HG03280 (cell line): ENCODE measurements around the gene SULT2A1.
"Not testable (repeated sequence)": the region's sequence is repeated elsewhere in the genome, so short reads cannot be mapped to it uniquely, and the experiment has no call there.

ENCODE experiments used
- ATAC-seq: cut with Tn5 transposase; IDR thresholded peaks from one replicate; pipeline ENCODE4 v1.9.1; 2021; ENCODE audit warnings: mild to moderate bottlenecking, moderate library complexity; ENCODE audit not compliant: unreplicated experiment

SULT2A1 gene

DNA sequence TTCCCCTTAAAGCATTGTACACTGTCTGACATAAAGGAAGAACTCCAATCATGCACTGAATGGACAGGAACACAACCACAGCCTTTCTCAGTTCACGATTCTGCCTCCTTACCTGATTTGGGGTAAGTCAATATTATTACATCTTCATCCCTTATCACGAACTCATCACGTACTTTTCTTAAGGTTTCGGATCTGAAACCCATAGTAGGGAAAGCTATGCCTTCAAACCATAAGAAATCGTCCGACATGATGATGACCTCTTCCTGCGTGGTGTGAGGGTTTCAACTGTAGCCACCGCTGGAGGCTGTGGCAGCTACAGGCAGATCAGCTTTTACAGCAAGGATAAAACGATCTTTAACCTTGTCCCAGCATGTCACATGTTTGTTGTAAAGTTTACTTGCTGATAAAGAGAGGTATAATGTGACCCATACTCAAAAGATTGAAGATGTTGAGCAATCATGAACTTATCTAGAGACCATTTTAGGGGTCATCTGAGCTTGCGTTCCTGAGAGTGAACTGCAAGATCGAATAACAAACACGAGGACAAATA is at the start of gene SULT2A1:
SULT2A1 (minus strand) TSS at position 306 of the 550 bp plus-strand sequence; CDS start at position 248, 58 bp downstream.
- no peak for ATAC-seq

DNA sequence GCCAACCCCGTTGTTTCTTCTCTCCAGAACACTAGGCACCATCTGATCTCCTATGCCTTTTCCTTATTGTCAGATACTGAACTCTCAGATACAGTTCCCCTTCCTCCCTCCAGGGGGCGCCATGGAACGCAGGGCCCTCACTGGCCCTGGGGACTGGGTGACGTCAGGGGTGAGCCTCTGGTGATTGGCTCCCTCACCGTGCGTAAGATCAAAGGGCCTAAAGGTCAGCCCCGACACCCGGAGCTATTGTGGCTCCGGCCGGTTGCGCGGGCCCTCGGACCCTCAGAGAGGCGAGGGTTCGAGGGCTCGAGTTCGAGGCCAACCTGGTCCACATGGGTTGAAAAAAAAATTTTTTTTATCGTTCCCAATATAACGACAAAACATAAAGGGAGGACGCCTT is 42.5 kb upstream of the SULT2A1 start:
- not testable (repeated sequence) for ATAC-seq

DNA sequence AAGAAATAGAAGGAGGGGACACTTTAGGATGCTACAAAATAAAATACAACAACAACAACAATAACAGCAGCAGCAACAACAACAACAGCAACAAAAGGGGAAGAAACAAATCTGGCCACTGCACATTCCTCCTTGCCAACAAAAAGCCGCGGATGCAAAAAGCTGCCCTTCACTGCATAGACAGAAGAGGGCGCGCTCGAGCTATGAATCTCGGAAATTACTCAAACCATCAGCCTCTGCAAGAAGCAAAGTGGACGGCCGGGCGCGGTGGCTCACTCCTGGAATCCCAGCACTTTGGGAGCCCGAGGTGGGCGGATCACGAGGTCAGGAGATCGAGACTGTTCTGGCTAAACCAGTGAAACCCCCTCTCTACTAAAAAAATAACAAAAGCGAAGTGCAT is 34.0 kb upstream of the SULT2A1 start:
- not testable (repeated sequence) for ATAC-seq

- ATAC-seq: not testable (repeated sequence)
Measured at GRCh38 chr19:47910191-47910590, 24.1 kb upstream of the SULT2A1 start.

- ATAC-seq: not testable (repeated sequence)
Measured at GRCh38 chr19:47909350-47909749, 23.2 kb upstream of the SULT2A1 start.

- no peak for ATAC-seq
Measured at GRCh38 chr19:47901370-47901769, 15.3 kb upstream of the SULT2A1 start.

DNA sequence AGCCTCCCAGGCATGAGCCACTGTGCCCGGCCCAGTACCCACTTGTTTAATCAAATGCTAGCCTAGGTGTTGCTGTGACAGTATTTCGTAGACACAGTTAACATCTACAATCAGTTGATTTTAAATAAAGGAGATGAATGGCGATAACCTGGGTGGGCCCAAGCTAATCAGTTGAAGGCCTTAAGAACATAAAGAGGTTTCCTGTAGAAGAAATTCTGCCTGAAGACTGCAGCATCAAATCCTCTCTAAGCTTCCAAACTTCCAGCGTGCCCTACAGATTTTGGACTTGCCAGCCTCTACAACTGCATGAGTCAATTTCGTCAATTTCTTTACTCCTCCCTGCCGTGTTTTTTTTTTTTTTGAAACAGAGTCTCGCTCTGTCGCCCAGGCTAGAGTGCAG is 13.2 kb upstream of the SULT2A1 start:
- no peak for ATAC-seq

DNA sequence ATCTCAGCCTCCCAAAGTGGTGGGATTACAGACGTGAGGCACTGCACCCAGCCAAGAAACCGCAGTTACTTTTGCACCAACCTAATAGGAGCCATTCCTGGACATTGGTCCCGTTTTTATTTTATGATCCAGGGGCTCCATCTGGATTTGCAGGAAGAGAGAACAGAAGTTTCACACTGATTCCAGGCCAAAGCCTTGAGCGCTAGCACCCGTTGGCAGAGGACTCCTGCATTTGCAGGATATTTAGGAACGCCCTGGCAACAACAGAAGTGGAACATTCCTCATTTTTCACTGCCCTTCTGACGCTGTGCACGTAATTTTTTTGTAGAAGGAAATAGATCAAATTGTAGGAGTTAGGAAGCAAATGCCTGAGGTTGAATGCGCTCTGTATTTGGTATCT is 11.7 kb upstream of the SULT2A1 start:
- ATAC-seq: no peak

DNA sequence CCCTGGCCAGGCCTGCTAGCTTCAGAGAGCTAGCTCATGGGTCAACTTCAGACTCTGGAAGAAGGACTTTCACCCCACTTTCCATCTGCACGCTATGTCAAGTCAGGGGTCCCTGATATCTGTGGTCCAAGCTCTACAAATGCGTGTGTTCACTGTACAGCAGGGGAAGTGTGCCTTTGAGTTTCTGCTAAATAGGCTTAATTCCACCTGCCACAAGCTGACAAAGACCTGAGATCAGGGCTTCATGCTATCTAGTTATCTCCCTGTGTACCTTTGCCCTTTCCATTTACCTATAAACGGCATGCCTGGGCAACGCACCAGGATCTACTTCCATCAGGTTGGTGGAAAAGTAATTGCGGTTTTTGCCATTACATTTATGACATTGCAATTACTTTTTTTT is 10.7 kb upstream of the SULT2A1 start:
- ATAC-seq: no peak

- no peak for ATAC-seq
Measured at GRCh38 chr19:47896019-47896418, 9.9 kb upstream of the SULT2A1 start.

DNA sequence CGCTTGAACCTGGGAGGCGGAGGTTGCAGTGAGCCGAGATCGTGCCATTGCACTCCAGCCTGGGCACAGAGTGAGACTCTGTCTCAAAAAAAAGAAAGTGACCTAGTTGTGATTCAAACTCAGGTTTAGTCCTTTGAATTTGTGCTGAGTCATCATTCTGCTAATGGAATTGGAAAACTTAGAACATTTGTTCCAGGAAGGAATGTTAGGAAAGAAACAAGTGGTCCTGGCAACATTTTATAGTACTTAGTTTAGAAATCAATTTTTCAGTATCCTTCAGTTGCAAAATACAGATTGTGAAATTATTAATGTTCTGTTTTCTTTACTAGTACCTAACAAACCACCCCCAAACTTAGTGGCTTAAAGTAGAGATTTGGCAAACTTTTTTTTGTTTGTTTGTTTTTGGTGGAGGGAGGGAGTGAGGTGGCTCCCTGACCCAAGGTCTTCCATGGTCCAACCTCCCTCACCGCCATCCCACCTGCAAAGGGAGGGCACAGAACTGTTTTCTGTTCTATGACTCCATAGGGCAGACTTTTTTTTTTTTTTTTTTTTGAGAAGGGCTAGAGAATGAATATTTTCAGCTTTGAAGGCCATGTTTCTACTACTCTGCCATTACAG is 9.2 kb upstream of the SULT2A1 start:
- ATAC-seq: no peak

GRCh38 chr19:47891923-47892666 is 6.0 kb upstream of the SULT2A1 start:
- ATAC-seq: no peak

- no peak for ATAC-seq
Measured at GRCh38 chr19:47891622-47891922, 5.5 kb upstream of the SULT2A1 start.

GRCh38 chr19:47890865-47891621 is 4.9 kb upstream of the SULT2A1 start:
- no peak for ATAC-seq

DNA sequence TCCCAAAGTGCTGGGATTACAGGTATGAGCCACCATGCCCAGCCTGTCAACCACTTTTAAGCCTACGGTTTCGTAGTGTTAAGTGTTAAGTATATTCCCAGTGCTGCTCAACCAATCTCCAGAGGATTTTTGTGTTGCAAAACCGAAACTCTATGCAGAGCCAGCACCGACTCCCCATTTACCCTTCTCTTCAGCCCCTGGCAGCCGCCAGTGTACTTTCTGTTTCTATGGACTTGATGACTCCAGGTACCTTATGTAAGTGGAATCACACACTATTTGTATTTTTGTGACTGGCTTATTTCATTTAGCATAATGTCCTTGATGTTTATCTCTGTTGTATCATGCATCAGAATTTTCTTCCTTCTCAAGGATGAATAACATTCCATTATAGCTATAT is 1.1 kb downstream of the SULT2A1 start:
- ATAC-seq: no peak

DNA sequence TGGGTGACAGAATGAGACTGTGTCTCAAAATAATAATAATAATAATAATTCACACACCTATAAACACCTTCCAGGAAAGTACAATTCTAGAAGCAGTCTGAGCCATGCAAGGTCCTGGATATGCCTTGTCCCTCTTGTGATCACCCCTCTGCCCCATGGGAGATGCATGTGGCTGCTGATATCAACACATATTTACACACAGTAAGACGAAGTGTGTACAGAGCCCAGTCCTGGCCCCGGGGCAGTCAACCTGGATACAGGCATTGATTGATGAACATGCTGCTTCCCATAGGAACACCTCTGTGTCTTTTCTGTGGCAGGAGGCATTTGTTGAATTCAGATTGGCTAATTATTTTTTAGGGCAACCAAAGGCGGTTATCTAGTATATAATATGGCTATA is 3.2 kb downstream of the SULT2A1 start:
- no peak for ATAC-seq

GRCh38 chr19:47881757-47882156 is 4.4 kb downstream of the SULT2A1 start:
- ATAC-seq: no peak

- ATAC-seq: not testable (repeated sequence)
Measured at GRCh38 chr19:47879385-47879784, 6.7 kb downstream of the SULT2A1 start.

DNA sequence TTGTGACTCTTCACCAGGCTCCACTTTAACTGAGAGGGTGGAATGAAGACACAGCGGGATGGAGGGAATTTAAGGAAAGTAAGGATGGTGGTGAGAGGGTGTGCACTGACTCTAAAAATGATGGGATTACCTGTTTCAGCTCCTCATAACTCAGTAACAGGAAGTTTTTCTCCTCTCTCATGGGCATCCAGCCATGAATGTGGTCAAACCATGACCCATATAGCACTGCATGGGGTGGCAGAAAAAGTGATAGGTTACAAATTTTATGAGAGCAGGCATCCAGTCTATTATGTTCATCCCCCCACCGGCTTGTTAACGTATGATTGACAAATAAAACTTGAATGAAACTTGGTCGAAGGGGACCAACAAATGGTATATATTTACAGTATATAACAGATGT is 7.2 kb downstream of the SULT2A1 start:
- no peak for ATAC-seq

- no peak for ATAC-seq
Measured at GRCh38 chr19:47865166-47865565, 20.9 kb downstream of the SULT2A1 start.

- ATAC-seq: no peak
Measured at GRCh38 chr19:47863514-47863936, 22.6 kb downstream of the SULT2A1 start.

GRCh38 chr19:47861630-47862029 is 24.5 kb downstream of the SULT2A1 start:
- no peak for ATAC-seq
